ENCODE data around the gene LRIT1.

- no peak for TF ChIP-seq CTCF (conservative IDR thresholded peaks at IDR 0.05)
- no peak for TF ChIP-seq EZH2 (IDR thresholded peaks at IDR 0.05; ENCODE audit: low read depth)
These were observed 16.8 kb upstream of the LRIT1 start for GRCh38 chr10:84258034-84258695.

All from PC-9 (cell line).